Breast epithelium (tissue), 3 donors: ENCODE measurements around the gene CHN2.

Experiments
- POLR2AphosphoS5 ChIP-seq, 3 donors: sonication (generic); formaldehyde crosslinking; IDR thresholded peaks; one replicate each; pipeline ENCODE4 v1.6.1; 2017; ENCODE audit warnings: antibody characterized with exemption in 3 of 3
- TF ChIP-seq, protein P1 (sequence below), 3 donors: fragments of 450-650 bp; IDR thresholded peaks; one replicate each; pipeline ENCODE4 v1.5.1; 2016 to 2017; ENCODE audit warnings: antibody characterized with exemption in 3 of 3, mild to moderate bottlenecking in 3 of 3, moderate library complexity in 3 of 3

DNA sequence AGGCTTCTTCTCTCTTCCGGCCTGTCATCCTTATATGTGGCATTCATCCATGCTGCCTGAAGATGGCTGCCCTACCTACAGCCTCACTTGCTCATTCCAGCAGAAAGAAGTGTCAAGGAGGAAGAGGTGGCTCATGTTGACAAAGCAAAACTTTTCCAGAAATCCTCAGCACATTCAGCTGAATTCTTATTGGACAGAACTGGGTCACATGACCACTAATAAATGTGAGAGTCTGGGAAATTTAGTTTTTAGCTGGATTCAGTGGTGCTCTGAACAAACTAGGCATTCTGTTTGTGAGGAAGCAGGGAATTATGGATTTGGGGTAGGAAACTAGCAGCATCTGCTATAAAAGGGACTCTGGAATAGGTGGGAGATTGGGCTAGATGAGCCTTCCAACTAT, 58.6 kb downstream of the CHN2 start:
- TF ChIP-seq, protein P1, sequence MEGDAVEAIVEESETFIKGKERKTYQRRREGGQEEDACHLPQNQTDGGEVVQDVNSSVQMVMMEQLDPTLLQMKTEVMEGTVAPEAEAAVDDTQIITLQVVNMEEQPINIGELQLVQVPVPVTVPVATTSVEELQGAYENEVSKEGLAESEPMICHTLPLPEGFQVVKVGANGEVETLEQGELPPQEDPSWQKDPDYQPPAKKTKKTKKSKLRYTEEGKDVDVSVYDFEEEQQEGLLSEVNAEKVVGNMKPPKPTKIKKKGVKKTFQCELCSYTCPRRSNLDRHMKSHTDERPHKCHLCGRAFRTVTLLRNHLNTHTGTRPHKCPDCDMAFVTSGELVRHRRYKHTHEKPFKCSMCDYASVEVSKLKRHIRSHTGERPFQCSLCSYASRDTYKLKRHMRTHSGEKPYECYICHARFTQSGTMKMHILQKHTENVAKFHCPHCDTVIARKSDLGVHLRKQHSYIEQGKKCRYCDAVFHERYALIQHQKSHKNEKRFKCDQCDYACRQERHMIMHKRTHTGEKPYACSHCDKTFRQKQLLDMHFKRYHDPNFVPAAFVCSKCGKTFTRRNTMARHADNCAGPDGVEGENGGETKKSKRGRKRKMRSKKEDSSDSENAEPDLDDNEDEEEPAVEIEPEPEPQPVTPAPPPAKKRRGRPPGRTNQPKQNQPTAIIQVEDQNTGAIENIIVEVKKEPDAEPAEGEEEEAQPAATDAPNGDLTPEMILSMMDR (IDR thresholded peaks at IDR 0.05): no peak
- no peak for TF ChIP-seq POLR2AphosphoS5 (IDR thresholded peaks at IDR 0.05)
